SK-N-SH treated with all-trans-retinoic acid at 6 μM for 48 hours (cell line): ENCODE results near the gene GPR171.

Experiments used
- ARNTL ChIP-seq: fragments of 450-650 bp; formaldehyde crosslinking; IDR thresholded peaks from 2 replicates; pipeline ENCODE4 v1.5.0; 2020; ENCODE audit warnings: low read depth, mild to moderate bottlenecking, moderate library complexity, borderline replicate concordance
- CSDC2 ChIP-seq: fragments of 250-450 bp; sonication (Bioruptor Pico); IDR thresholded peaks from 2 replicates; pipeline ENCODE4 v1.5.0; 2020; ENCODE audit warnings: mild to moderate bottlenecking, moderate library complexity
- ESRRG ChIP-seq: fragments of 250-450 bp; sonication (Bioruptor Pico); IDR thresholded peaks from 2 replicates; pipeline ENCODE4 v1.6.1; 2021; ENCODE audit warnings: mild to moderate bottlenecking
- GLIS3 ChIP-seq: fragments of 250-450 bp; sonication (Bioruptor Pico); IDR thresholded peaks from 2 replicates; pipeline ENCODE4 v1.5.0; 2020; ENCODE audit warnings: mild to moderate bottlenecking, moderate library complexity
- ISL1 ChIP-seq: fragments of 250-450 bp; sonication (Bioruptor Pico); IDR thresholded peaks from 2 replicates; pipeline ENCODE4 v2.1.2; 2022; ENCODE audit warnings: mild to moderate bottlenecking, moderate library complexity
- OSR1 ChIP-seq: fragments of 250-450 bp; sonication (Bioruptor Pico); IDR thresholded peaks from 2 replicates; pipeline ENCODE4 v1.8.0; 2022; ENCODE audit warnings: moderate library complexity, mild to moderate bottlenecking, inconsistent platforms
- PPARA ChIP-seq: fragments of 250-450 bp; sonication (Bioruptor Pico); IDR thresholded peaks from 2 replicates; pipeline ENCODE4 v1.5.0; 2020; ENCODE audit warnings: mild to moderate bottlenecking, borderline replicate concordance
- SNAI2 ChIP-seq: fragments of 250-450 bp; sonication (Bioruptor Pico); IDR thresholded peaks from 2 replicates; pipeline ENCODE4 v1.5.0; 2020; ENCODE audit warnings: mild to moderate bottlenecking, moderate library complexity
- TCF4 ChIP-seq: fragments of 250-450 bp; sonication (Bioruptor Pico); IDR thresholded peaks from 2 replicates; pipeline ENCODE4 v1.8.0; 2021; ENCODE audit warnings: mild to moderate bottlenecking, moderate library complexity, borderline replicate concordance
- ZFP3 ChIP-seq: fragments of 250-450 bp; sonication (Bioruptor Pico); IDR thresholded peaks from 2 replicates; pipeline ENCODE4 v1.5.0; 2020; ENCODE audit warnings: mild to moderate bottlenecking, moderate library complexity

DNA sequence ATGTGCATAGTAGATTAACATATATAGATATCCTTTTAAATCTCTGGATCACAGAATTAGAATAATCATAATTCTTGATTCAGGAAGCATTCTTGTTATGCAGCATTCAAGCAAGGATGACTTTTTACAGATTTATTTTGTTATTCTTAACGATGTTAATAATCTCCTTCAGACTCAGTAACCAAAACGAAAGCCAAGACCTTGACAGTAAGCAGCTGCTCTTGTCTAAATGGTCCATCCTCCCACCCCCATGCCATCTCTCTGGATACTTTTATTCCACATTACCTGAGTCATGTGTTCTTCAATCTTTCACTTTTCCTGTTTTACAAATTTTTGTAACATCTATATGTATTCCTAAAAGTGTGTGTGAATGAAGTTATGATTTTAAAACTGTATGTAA lies 33.3 kb upstream of the GPR171 start:
- no peak for TF ChIP-seq CSDC2 (CRISPR knock-in tag)
- TF ChIP-seq ESRRG (CRISPR knock-in tag): no peak
- TF ChIP-seq GLIS3 (CRISPR knock-in tag): no peak
- TF ChIP-seq SNAI2 (CRISPR knock-in tag): no peak
- TF ChIP-seq ARNTL (CRISPR knock-in tag): no peak
- no peak for TF ChIP-seq ISL1
- TF ChIP-seq PPARA (CRISPR knock-in tag): no peak
- TF ChIP-seq ZFP3 (CRISPR knock-in tag): no peak
- no peak for TF ChIP-seq TCF4 (CRISPR knock-in tag)
- TF ChIP-seq OSR1 (CRISPR knock-in tag): no peak
